ENCODE measurements around the gene LRG1.

The LRG1 gene

GRCh38 chr19:4493104-4493928, 46.5 kb downstream of the LRG1 start:
- no peaks in the 10 kb centered on the region for H3K36me3 ChIP-seq (ENCODE audit: insufficient read depth)

GRCh38 chr19:4492337-4493103, 47.3 kb downstream of the LRG1 start:
- Histone ChIP-seq H3K4me1 (ENCODE audit: low read depth, poor library complexity, severe bottlenecking) (no peaks in the 10 kb centered on the region), H3K36me3 (ENCODE audit: insufficient read depth) (no peaks in the 10 kb centered on the region), H4K20me1 (ENCODE audit: insufficient read depth) (no peaks in the 10 kb centered on the region), H3K27me3 (ENCODE audit: insufficient read depth, low read depth) (no peaks in the 10 kb centered on the region), H3K4me3 (IDR thresholded peaks at IDR 0.05; ENCODE audit: insufficient read depth, low read depth, low read length) (no peak overlapping the region), H3K79me2 (ENCODE audit: insufficient read depth, low read depth) (no peaks in the 10 kb centered on the region), H3K27ac (no peak overlapping the region), H3K4me2 (no peak overlapping the region), H2AFZ (ENCODE audit: low read depth) (no peak overlapping the region), H3K9ac (no peak overlapping the region)
- TF ChIP-seq CTCF (conservative IDR thresholded peaks at IDR 0.05; ENCODE audit: low read depth, low read length) = no peak

More at GRCh38 chr19:4493104-4493928, 46.5 kb downstream of the LRG1 start:
- H3K27ac ChIP-seq = no peak overlapping the region
- H3K4me1 ChIP-seq (ENCODE audit: low read depth, poor library complexity, severe bottlenecking) = no peaks in the 10 kb centered on the region
- no peaks in the 10 kb centered on the region for H3K27me3 ChIP-seq (ENCODE audit: insufficient read depth, low read depth)
- no peaks in the 10 kb centered on the region for H3K79me2 ChIP-seq (ENCODE audit: insufficient read depth, low read depth)
- H3K4me2 ChIP-seq = no peak overlapping the region
- no peaks in the 10 kb centered on the region for H4K20me1 ChIP-seq (ENCODE audit: insufficient read depth)
- no peak overlapping the region for H2AFZ ChIP-seq (ENCODE audit: low read depth)
- no peak for TF ChIP-seq CTCF (conservative IDR thresholded peaks at IDR 0.05; ENCODE audit: low read depth, low read length)
- no peak overlapping the region for H3K4me3 ChIP-seq (IDR thresholded peaks at IDR 0.05; ENCODE audit: insufficient read depth, low read depth, low read length)
- H3K9ac ChIP-seq = no peak overlapping the region

- Histone ChIP-seq H3K27ac (no peak overlapping the region), H3K4me1 (ENCODE audit: low read depth, poor library complexity, severe bottlenecking) (no peaks in the 10 kb centered on the region), H2AFZ (ENCODE audit: low read depth) (no peak overlapping the region), H3K4me2 (no peak overlapping the region), H3K9ac (no peak overlapping the region), H3K4me3 (IDR thresholded peaks at IDR 0.05; ENCODE audit: insufficient read depth, low read depth, low read length) (no peak overlapping the region), H3K27me3 (ENCODE audit: insufficient read depth, low read depth) (no peaks in the 10 kb centered on the region), H3K36me3 (ENCODE audit: insufficient read depth) (no peaks in the 10 kb centered on the region), H3K79me2 (ENCODE audit: insufficient read depth, low read depth) (no peaks in the 10 kb centered on the region), H4K20me1 (ENCODE audit: insufficient read depth) (no peaks in the 10 kb centered on the region)
- no peak for TF ChIP-seq CTCF (conservative IDR thresholded peaks at IDR 0.05; ENCODE audit: low read depth, low read length)
Measured at GRCh38 chr19:4491446-4491845, 48.4 kb downstream of the LRG1 start.

GRCh38 chr19:4488496-4488895, 51.3 kb downstream of the LRG1 start:
- no peak overlapping the region for H2AFZ ChIP-seq (ENCODE audit: low read depth)
- no peaks in the 10 kb centered on the region for H3K36me3 ChIP-seq (ENCODE audit: insufficient read depth)
- no peaks in the 10 kb centered on the region for H3K4me1 ChIP-seq (ENCODE audit: low read depth, poor library complexity, severe bottlenecking)
- no peak for TF ChIP-seq CTCF (conservative IDR thresholded peaks at IDR 0.05; ENCODE audit: low read depth, low read length)
- H3K9ac ChIP-seq = no peak overlapping the region
- no peaks in the 10 kb centered on the region for H3K27me3 ChIP-seq (ENCODE audit: insufficient read depth, low read depth)
- H3K27ac ChIP-seq = no peak overlapping the region
- H3K4me2 ChIP-seq = no peak overlapping the region
- H3K4me3 ChIP-seq (IDR thresholded peaks at IDR 0.05; ENCODE audit: insufficient read depth, low read depth, low read length) = no peak overlapping the region
- no peaks in the 10 kb centered on the region for H4K20me1 ChIP-seq (ENCODE audit: insufficient read depth)
- no peaks in the 10 kb centered on the region for H3K79me2 ChIP-seq (ENCODE audit: insufficient read depth, low read depth)

All from KMS-11 (cell line).